ENCODE data around the gene CFL2. TPM values are rescaled to one million over a fixed set of nuclear protein-coding genes. Genes with fewer than 3 reads are reported as not detected.

CFL2 gene
- total RNA-seq, 2 experiments from 2014 or later = 3.4 to 5.2 TPM

Other genes starting within 250 kb of the CFL2 start
- 10 to 100 TPM; 29.9 to 32.0 TPM for gene EAPP, start 174.9 kb downstream of the CFL2 start, total RNA-seq
- gene SNX6, start 84.4 kb downstream of the CFL2 start, total RNA-seq = 10 to 100 TPM; 61.1 to 62.8 TPM
- 10 to 100 TPM; 47.4 to 49.4 TPM for gene BAZ1A, start 160.8 kb upstream of the CFL2 start, total RNA-seq